ENCODE data around the gene CXCL9.
"Not testable (repeated sequence)": the region's sequence is repeated elsewhere in the genome, so short reads cannot be mapped to it uniquely, and the experiment has no call there.

CXCL9 gene

DNA sequence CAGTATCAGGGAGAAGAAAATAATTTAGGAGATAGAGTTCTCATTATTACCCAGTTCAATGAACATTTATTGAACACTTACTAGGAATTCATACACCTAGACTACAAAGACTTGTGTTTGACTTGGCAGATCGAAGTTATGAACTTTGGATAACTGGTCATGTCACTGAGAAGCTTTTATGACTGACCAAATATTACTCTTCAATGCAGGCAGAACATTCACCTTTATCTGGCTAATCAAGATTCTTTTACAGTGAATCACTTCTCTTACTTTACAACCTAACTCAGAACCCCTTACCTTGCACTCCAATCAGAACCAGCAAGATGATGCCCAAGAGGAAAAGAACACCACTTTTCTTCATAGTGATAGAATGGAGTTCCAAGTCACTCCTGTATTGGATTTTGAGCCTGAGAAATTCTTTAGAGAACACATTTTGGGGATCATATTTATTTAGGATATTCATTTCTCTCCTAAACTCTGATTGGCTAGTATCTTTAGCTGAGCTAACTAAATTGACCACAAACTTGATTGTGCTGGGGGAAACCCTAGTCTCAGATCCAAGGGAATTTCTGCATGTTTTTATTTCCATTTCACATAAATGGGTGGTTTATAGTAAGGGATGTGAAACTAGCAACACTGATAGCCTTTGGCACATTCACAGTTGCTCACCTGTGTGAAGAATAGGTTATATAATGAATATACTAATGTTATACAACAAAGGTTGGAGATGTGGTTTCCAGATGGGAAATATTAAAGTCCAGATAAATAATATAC is at the start of gene CXCL9:
Gene CXCL9, minus strand, starts transcription at position 421 of the 774 bp plus-strand sequence. Its CDS starts 60 bp downstream, at position 361.
- no peak within 1 kb of the TSS for H3K4me3 ChIP-seq (ENCODE audit: low read depth, low read length)

DNA sequence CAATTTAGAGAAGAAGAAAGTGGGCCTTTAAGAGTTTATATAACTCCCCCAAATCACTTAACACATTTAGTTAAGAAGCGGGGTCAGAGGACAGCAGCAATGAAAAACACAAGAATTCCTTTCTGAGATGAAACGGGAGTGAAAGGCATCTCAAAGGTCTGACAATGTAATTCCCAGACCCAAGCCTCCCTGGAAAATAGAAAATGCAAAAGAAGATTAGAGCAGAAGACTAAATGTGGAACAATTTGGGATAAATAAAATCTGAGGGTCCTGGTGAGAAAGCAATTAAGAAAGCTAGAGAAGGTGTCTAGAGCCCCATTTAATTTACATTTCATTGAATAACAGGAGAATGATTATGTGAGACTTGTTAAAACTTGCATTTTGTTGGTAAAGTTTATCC is 48.1 kb upstream of the CXCL9 start:
- no peak overlapping the region for H3K4me3 ChIP-seq (ENCODE audit: low read depth, low read length)

DNA sequence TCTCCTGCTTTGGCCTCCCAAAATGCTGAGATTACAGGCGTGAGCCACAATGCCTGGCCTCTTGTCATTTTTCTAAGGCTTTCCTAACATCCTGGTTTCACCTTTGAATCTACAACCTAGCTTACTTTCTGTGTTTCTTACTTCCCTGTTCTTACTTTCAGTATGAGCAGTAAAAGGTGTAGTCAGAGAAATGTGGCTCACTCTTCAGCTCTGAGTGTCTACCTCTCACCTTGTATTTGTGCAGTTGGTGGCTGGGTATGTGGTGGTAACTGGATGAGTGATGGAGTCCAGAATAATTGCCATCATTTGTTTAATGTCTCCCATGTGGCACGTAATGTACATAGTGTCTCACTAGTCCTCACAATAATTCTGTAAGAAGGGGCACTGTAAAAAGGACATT is 47.7 kb upstream of the CXCL9 start:
- no peak overlapping the region for H3K4me3 ChIP-seq (ENCODE audit: low read depth, low read length)

DNA sequence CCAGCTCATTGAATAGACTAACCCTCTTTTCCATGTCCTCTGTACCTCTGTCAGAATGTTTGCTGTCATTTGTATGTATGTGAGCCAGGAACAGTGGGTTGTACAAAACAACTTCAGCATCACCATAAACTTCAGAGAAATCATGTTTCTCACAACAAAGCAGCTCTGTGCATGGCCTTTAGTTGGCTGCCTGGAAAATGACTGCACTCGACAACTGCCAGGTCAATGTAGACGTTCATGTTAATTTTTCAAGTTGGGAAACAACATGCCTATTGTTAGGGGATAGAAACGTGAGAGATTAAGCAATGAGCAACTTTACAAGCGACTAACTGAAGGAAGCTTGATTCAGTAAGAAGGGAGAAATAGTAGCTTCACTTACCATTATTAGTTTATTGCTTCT is 46.4 kb upstream of the CXCL9 start:
- no peak overlapping the region for H3K4me3 ChIP-seq (ENCODE audit: low read depth, low read length)

DNA sequence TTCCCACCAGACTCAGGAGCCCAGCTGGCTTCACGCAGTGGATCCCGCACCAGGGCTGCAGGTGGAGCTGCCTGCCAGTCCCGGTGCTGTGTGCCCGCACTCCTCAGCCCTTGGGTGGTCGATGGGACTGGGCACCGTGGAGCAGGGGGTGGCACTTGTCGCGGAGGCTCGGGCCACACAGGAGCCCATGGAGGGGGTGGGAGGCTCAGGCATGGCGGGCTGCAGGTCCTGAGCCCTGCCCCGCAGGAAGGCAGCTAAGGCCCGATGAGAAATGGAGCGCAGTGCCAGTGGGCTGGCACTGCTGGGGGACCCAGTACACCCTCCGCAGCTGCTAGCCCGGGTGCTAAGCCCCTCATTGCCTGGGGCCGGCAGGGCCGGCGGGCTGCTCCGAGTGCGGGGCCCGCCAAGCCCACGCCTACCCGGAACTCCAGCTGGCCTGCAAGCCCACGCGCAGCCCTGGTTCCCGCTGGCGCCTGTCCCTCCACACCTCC is 43.3 kb upstream of the CXCL9 start:
- H3K4me3 ChIP-seq (ENCODE audit: low read depth, low read length): not testable (repeated sequence)

DNA sequence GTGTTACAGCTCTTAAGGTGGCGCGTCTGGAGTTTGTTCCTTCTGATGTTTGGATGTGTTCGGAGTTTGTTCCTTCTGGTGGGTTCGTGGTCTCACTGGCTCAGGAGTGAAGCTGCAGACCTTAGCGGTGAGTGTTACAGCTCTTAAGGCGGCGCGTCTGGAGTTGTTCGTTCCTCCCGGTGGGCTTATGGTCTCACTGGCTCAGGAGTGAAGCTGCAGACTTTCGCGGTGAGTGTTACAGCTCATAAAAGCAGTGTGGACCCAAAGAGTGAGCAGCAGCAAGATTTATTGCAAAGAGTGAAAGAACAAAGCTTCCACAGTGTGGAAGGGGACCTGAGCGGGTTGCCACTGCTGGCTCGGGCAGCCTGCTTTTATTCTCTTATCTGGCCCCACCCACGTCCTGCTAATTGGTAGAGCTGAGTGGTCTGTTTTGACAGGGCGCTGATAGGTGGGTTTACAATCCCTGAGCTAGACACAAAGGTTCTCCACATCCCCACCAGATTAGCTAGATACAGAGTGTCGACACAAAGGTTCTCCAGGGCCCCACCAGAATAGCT is 42.6 kb upstream of the CXCL9 start:
- H3K4me3 ChIP-seq (ENCODE audit: low read depth, low read length): not testable (repeated sequence)

DNA sequence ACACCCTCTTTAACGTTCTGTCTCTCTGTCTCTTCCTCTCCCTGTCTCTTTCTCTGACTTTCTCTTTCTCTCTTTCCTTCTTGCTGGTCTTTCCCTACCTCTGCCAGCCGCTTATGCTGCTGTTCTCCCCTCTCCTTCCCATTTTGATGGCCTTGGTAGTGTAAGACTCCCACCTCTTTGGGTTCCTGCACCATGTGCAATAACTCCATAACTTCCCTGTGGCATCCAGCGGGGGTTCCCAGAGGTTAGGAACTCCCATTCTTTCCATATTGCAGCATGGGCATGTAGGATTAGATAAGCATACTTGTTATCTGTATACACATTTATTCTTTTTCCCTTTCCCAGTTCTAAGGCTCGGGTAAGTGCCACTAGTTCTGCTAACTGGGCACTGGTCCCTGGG is 37.4 kb upstream of the CXCL9 start:
- H3K4me3 ChIP-seq (ENCODE audit: low read depth, low read length): not testable (repeated sequence)

DNA sequence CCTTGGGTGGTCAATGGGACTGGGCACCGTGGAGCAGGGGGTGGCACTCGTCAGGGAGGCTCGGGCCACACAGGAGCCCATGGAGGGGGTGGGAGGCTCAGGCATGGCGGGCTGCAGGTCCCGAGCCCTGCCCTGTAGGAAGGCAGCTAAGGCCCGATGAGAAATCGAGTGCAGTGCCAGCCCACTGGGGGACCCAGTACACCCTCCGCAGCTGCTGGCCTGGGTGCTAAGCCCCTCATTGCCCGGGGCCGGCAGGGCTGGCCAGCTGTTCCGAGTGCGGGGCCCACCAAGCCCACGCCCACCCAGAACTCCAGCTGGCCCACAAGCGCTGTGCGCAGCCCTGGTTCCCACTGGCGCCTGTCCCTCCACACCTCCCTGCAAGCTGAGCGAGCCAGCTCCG is 36.0 kb upstream of the CXCL9 start:
- H3K4me3 ChIP-seq (ENCODE audit: low read depth, low read length): not testable (repeated sequence)

DNA sequence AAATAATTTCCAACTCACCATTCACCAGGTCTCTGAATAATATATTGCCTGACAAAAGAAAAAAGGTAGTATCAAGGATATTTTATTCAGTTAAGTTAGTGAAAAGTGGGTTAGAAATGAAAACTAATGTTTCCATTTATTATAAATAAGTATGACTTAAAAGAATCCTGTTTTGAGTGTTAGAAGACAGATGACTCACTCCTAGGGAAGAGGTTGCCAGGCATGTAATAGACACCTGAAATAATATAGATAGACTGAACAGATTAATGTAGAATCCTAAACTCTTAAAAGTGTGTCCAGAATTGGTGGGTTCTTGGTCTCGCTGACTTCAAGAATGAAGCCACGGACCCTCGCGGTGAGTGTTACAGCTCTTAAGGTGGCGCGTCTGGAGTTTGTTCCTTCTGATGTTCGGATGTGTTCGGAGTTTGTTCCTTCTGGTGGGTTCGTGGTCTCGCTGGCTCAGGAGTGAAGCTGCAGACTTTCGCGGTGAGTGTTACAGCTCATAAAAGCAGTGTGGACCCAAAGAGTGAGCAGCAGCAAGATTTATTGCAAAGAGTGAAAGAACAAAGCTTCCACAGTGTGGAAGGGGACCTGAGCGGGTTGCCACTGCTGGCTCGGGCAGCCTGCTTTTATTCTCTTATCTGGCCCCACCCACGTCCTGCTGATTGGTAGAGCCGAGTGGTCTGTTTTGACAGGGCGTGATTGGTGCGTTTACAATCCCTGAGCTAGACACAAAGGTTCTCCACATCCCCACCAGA is 35.1 kb upstream of the CXCL9 start:
- not testable (repeated sequence) for H3K4me3 ChIP-seq (ENCODE audit: low read depth, low read length)

DNA sequence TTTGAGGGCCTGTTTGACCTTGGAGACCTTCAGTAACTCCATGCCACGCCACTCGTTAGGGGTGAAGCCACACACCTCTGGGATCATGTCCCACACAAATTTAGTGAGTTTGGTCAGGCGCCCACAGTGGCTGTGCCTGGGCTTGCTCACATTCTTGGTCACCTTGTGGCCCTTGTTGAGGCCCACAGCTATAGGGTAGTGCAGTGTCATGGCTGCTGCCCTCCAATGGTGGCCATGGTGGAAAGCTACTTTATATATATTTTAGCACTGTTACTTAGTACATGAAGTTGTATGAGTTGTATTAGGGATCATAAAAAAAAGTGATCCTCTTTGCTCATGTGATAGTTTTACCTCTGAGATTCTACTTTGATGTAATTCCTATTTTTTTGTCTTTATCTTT is 29.5 kb upstream of the CXCL9 start:
- H3K4me3 ChIP-seq (ENCODE audit: low read depth, low read length): no peak overlapping the region

DNA sequence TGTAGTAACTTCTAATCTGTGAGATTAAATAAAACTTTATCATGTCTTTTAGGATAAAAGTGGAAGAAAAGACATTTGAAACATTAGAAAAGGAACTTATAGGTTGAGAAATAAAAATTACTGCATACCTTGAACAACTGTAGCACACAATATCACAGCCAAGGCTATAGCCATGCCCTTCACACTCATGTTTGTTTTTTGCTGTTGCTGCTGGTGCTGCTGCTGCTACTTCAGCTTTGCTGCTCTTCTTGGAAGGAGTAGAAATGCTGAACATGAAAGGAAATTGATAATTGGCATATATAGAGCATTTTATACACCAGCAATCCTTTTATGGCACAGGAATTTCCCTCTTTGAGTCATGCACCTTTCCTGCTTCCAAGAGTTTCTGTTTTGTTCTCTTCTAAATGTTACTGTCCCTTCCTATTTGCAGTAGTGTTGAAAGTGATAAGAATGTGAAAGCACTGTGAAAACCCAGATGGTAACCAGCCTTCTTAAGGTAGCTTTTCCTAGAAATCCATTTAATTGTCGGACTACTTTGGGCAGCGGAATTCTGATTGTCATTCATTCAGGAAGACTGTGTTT is 28.6 kb upstream of the CXCL9 start, which contains the start of gene CXCL11:
Gene CXCL11, minus strand, starts transcription at position 272 of the 582 bp plus-strand sequence. Its CDS starts 83 bp downstream, at position 189.
- no peak within 1 kb of the TSS for H3K4me3 ChIP-seq (ENCODE audit: low read depth, low read length)

DNA sequence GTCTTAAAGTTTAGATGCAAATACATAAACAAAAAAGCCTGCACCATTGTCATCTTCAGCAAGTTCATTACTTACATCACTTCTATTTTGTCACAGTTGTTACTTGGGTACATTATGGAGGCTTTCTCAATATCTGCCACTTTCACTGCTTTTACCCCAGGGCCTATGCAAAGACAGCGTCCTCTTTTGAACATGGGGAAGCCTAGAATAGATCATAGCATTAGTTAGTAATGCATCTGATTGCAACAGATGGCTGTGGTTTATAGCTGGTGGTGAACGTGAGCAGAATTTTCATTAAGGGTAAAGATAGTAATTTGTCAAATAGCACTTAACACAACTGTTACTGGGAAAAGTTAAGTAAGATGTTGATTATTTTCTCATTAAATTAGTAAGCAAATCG is 27.8 kb upstream of the CXCL9 start:
- no peak overlapping the region for H3K4me3 ChIP-seq (ENCODE audit: low read depth, low read length)

DNA sequence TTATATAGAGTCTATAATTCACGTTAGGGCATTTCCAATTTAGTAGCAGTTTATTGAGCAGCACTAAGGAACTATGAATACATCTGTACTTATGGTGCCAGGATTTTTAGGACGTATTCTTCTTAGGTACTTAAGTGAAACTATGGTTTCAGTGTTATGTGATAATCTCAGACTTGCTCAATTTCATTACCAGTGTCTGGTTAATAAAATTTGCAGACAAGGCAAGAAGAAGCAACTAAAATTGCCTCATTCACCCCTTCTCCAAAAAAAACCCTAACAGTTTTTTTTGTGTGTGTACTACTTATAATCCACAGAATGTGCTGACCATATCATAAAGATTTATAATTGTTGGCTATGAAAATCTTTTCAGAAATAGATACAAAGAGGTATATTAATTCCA is 22.0 kb upstream of the CXCL9 start:
- no peak overlapping the region for H3K4me3 ChIP-seq (ENCODE audit: low read depth, low read length)

DNA sequence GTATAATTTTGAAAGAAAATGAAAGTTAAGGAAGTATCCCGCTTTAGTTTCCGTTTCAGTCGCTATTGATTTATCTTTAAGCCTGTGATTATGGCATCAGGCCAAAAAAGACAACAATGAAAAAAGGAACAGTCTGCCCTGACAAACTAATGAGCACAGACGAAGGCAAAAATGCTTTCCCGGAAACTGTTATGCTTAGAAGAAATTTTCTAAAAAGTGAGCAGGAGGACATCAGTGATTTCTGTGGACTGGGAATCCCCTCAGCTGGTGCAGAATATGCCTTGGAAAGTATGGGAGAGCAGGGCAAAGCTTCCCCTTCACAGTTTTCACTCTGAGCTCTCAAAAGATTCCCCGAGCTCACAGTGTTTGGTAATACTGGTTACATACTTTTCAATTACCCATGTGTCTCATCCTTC is 21.0 kb upstream of the CXCL9 start:
- H3K4me3 ChIP-seq (ENCODE audit: low read depth, low read length): no peak overlapping the region

DNA sequence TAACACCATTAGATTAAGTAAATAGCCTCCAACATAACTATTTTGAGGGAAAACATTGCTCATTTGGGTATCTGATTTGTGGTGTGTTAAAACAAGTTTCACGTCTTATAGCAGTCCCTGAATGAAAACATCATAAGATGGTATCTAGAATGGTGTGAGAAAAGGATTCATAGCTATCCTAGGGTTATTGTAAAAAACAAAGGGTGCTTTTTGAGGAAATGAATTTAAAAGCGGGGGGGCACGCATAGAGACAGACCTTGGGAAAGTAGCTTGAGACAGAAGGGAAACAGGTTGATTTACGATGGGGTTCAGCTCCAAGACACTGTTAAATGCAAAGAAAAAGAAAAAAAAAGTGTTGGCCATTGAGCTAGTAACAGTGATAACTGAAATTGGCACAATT is 16.8 kb upstream of the CXCL9 start:
- no peak overlapping the region for H3K4me3 ChIP-seq (ENCODE audit: low read depth, low read length)

DNA sequence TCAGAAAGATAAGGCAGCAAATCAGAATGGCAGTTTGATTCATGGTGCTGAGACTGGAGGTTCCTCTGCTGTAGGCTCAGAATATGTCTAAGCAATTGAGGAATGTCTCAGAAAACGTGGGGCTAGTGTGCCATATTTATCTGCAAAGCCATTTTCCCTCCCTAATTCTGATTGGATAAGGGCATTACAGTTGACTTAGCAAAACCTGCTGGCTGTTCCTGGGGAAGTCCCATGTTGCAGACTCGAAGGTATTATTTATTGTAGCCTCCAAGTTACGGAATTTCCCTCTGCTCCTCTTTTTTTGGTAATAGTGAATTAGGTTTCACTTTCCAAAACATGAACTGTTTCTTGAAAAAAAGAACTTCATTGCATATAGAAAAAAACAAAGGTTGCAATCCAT is 16.1 kb upstream of the CXCL9 start, which contains the start of gene CXCL10:
Gene CXCL10, minus strand, starts transcription at position 109 of the 400 bp plus-strand sequence. Its CDS starts 66 bp downstream, at position 43.
- no peak within 1 kb of the TSS for H3K4me3 ChIP-seq (ENCODE audit: low read depth, low read length)

DNA sequence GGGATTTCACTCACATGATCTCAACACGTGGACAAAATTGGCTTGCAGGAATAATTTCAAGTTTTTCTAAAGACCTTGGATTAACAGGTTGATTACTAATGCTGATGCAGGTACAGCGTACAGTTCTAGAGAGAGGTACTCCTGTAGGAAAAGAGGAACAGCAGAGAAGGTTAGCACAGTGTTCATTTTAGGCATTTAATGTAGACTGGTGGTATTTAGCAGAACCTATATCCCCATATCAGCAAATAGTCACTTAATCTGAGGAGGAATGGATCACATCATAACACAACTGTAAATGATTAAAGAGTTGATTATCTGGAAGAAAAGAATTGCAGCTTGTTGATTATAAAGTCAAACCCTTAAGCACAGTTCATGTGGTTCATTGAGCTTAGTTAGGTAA is 15.4 kb upstream of the CXCL9 start:
- no peak overlapping the region for H3K4me3 ChIP-seq (ENCODE audit: low read depth, low read length)

DNA sequence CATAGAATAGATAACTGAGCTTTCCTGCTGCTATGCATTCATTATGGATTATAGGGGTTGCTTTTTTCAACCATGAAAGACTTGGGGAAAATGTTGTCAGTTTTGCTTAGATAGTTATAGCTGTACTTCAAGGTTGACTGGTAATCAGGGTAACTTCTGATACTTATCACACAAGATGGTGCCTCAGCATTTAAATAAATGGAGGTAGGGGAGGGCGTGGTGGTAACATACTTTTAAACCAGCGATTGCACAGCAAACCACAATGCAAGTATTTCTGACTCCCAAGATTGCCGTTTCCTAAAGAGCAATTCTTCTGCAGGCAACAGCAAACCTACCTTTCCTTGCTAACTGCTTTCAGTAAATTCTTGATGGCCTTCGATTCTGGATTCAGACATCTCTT is 14.7 kb upstream of the CXCL9 start:
- H3K4me3 ChIP-seq (ENCODE audit: low read depth, low read length): no peak overlapping the region

DNA sequence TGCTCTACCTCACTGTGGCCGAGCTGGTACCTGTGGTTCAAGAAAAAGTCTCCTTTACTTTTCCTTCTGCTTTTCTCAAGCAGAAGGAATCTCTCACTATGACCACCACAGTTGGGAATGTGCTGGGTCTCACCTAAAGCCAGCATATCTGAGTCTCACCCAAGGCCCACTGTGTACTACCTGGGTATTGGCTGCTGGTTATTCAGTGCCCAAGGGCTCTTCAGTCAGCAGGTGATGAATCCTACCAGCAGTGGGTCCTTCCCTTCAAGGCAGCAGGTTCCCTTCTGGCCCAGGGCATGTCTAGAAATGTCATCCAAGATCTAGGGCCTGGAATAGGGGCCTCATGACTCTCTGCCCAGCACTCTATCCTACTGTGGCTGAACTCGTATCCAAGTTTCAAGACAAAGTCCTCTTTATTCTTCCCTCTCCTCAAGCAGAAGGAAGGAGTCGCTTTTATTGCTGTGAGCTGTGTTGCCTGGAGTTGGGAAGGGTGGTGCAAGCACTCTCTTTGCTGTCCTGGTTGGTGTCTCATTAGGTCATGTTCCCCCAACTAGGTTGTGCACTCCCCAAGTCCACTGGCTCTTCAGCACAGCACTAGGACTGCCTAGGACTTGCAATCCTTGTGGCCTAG is 9.9 kb upstream of the CXCL9 start:
- H3K4me3 ChIP-seq (ENCODE audit: low read depth, low read length): no peak overlapping the region

DNA sequence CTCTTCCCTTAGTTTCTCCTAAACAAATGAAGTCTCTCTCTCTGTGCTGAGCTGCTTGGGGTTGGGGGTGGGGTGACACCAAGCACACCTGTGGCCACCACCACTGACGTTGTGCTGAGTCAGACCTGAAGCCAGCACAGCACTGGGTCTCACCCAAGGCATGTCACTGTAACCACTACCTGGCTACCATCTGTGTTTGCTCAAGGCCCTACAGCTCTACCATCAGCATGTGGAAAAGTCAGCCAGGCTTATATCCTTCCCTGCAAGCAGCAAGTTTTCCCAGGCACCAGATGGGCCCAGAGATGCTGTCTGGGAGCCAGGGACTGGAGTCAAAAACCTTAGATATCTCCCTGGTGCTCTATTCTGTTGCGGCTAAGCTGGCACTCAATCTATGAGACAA is 9.1 kb upstream of the CXCL9 start:
- H3K4me3 ChIP-seq (ENCODE audit: low read depth, low read length): no peak overlapping the region

DNA sequence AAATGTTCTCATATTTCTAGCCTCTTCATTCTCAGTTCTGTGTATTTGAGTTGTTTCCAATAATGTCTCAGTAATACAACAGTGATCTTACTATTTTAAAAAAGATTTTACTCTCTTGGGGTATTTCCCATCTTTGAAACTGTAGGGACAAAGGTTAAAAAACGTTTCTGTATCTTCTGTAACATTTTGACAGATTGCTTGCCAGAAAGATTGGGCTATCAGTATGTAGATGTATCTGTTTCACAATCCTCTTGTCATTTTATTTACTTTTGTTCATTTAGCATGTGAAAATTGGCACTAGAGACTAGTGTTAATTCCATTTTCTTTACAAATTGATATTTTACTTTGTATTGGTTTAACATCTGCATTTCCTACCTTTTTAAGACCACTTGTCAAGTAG is 6.2 kb upstream of the CXCL9 start:
- H3K4me3 ChIP-seq (ENCODE audit: low read depth, low read length): no peak overlapping the region

Measured in iPS-11a (cell line).